Activated T-helper 17 cell treated with anti-CD3 and anti-CD28 coated beads, Interleukin-2, amount 50 U/mL, for 72 hours (primary cell): ENCODE results near the gene RPRML. TPM values are rescaled to one million over a fixed set of nuclear protein-coding genes. Genes with fewer than 3 reads are reported as not detected.
A peak's percentile ranks its signal among the peaks of the same experiment; 100 is the strongest.
"Not testable (repeated sequence)": the region's sequence is repeated elsewhere in the genome, so short reads cannot be mapped to it uniquely, and the experiment has no call there.

Source experiments
- ATAC-seq: fragments of 150-1000 bp; cut with Tn5 transposase; replicated peaks from 2 replicates; pipeline ENCODE4 v1.10.0; 2021; ENCODE audit warnings: mild to moderate bottlenecking, moderate library complexity
- H3K27ac Mint-ChIP-seq: one replicate; pipeline ENCODE4 v1.8.0; 2022; ENCODE audit warnings: mixed read lengths
- H3K27me3 Mint-ChIP-seq: one replicate; pipeline ENCODE4 v1.8.0; 2022; ENCODE audit warnings: mixed read lengths
- H3K36me3 Mint-ChIP-seq: one replicate; pipeline ENCODE4 v1.8.0; 2022; ENCODE audit warnings: low read depth, mild to moderate bottlenecking, mixed read lengths
- H3K4me1 Mint-ChIP-seq: one replicate; pipeline ENCODE4 v1.8.0; 2022; ENCODE audit warnings: mixed read lengths
- H3K4me3 Mint-ChIP-seq: one replicate; pipeline ENCODE4 v1.8.0; 2022; ENCODE audit warnings: mild to moderate bottlenecking, mixed read lengths
- H3K9me3 Mint-ChIP-seq: one replicate; pipeline ENCODE4 v1.8.0; 2022; ENCODE audit warnings: mixed read lengths
- total RNA-seq, 2 donors: library from RNA; stranded (reverse); gene quantifications; one replicate each; pipeline ENCODE4 v1.2.3, GENCODE V29; 2022

Gene RPRML
- not detected for total RNA-seq

DNA sequence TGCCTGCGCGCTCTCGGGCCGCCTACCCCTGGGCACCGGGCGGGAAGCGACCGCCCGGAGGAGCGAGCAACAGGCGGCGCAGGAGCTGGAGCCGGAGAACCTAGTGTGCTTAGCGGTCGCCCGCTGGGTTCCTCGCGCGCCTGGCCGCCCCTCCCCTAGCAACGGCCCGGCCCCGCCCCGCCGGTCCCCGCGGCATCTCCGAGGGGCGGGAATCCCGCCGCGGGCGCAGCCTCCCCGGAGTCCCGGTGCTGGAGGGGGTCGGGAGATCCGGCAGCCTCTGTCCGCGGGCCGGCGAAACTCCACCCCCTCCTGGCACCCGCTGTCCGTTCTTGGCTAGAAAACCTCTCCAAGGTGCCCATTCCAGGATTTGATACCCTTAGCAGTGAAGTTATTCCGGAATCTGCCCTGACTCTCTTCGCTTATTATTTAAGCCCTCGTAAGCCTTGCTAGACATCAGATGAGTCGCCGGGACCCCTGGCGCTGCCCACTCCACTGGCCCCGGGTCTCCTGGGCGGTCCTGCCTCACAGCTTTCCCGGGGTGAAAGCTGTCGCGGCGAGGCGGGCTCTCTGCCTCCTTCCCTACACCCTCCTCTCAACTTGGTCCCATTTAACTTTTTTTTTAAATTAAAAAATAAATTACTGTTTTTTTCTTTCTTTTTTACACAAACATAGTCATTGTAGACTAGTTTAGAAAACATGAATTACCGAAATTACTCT lies at the start of gene RPRML:
Gene RPRML (minus strand): TSS at position 107 of the 717 bp plus-strand sequence. CDS start 246 bp downstream, outside the sequence.
- peak within 1 kb of the TSS; percentile 77 for H3K4me3 Mint-ChIP-seq
- peaks cover 5% of the 10 kb centered on the region for H3K4me1 Mint-ChIP-seq
- H3K27ac Mint-ChIP-seq: peak within 1 kb of the TSS; percentile 30
- ATAC-seq: peak; percentile 50
- peaks cover 36% of the 10 kb centered on the region for H3K27me3 Mint-ChIP-seq
- H3K9me3 Mint-ChIP-seq: no peaks in the 10 kb centered on the region
- peaks cover 13% of the 10 kb centered on the region for H3K36me3 Mint-ChIP-seq

DNA sequence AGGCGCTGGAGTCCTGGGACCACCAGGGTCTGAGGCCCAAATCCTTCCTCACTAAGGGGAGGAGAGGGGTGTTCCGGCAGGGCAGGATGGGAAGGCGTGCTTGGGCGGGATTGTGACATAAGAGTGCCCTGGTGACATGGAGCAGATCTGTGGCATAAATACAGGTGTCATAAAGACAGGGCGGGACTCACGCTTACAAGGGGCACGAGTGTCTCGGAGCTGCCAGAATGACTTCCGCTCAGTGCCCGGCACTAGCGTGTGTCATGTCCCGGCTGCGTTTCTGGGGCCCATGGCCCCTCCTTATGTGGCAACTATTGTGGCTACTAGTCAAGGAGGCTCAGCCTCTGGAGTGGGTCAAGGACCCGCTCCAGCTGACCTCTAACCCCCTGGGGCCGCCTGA lies 37.9 kb upstream of the RPRML start:
- not testable (repeated sequence) for ATAC-seq, H3K9me3 Mint-ChIP-seq, H3K36me3 Mint-ChIP-seq, H3K27me3 Mint-ChIP-seq, H3K4me1 Mint-ChIP-seq, H3K4me3 Mint-ChIP-seq, H3K27ac Mint-ChIP-seq

GRCh38 chr17:47013341-47013740 lies 34.3 kb upstream of the RPRML start:
- Mint-ChIP-seq H3K9me3 (no peaks in the 10 kb centered on the region), H3K4me3 (no peak overlapping the region), H3K36me3 (no peaks in the 10 kb centered on the region), H3K27ac (no peak overlapping the region), H3K4me1 (peaks cover 5% of the 10 kb centered on the region), H3K27me3 (no peaks in the 10 kb centered on the region)
- ATAC-seq: no peak

DNA sequence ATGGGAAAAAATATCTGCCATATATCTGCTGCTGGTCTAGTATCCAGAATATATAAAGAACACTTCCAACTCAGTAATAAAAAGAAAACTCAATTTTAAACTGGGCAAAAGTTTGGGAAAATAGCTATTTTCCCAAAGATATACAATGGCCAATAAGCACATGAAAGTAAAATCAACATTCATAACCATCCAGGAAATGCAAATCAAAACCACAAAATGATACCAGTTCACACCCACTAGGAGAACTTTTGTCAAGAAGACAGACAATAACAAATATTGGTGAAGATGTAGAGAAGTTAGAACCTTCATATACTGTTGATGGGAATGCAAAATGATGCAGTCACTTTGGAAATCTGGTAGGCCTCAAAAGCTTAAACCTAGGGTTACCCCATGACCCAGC lies 33.4 kb upstream of the RPRML start:
- Mint-ChIP-seq H3K4me1 (peaks cover 5% of the 10 kb centered on the region), H3K27ac (no peak overlapping the region), H3K36me3 (no peaks in the 10 kb centered on the region), H3K9me3 (no peaks in the 10 kb centered on the region), H3K27me3 (no peaks in the 10 kb centered on the region), H3K4me3 (no peak overlapping the region)
- no peak for ATAC-seq

DNA sequence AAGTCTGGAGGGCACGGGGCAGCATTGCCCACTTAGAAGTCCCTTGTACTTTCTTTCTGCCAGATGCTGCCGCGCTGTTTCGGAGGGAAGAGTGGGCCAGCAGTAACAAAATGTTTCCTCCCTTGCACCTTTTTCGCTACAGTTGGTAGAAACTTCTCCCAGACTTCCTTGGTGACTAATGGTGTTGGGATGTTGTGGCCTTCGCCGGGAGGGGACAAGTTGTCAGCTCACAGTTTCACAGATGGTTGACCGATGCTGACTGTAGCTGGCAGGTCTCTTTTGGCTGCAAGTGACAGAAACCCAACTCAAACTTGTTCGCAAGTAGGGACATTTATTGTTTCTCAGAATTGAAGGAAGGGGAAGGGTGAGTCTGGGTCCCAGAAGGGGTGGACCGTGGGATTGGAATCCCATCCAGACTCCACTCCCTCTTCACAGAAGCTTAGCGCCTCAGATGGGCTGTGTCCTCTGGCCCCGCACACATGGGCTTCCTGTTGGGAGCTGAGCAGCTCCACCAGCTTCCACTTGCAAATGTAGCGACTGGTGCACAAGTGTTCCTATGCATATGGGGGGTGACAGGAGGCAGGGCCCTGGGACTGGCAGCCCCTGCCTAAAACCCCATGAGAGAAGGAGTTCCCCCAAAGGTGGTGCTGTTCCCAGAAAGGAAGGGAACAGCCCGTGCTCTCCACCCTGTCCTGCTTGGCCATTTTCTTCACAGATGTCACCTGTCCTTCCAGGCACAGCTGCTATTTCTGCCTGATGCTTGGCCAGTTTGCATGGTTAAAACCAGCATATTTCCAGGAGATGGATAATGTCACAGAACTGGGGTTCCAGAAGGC lies 30.9 kb upstream of the RPRML start:
- Mint-ChIP-seq H3K27ac (no peak overlapping the region), H3K4me3 (no peak overlapping the region), H3K9me3 (no peaks in the 10 kb centered on the region), H3K27me3 (no peaks in the 10 kb centered on the region), H3K36me3 (no peaks in the 10 kb centered on the region), H3K4me1 (peaks cover 5% of the 10 kb centered on the region)
- no peak for ATAC-seq

GRCh38 chr17:47004906-47005305 lies 25.9 kb upstream of the RPRML start:
- no peak overlapping the region for H3K4me3 Mint-ChIP-seq
- no peak overlapping the region for H3K27ac Mint-ChIP-seq
- H3K36me3 Mint-ChIP-seq: no peaks in the 10 kb centered on the region
- no peaks in the 10 kb centered on the region for H3K4me1 Mint-ChIP-seq
- H3K27me3 Mint-ChIP-seq: no peaks in the 10 kb centered on the region
- H3K9me3 Mint-ChIP-seq: no peaks in the 10 kb centered on the region
- ATAC-seq: no peak

DNA sequence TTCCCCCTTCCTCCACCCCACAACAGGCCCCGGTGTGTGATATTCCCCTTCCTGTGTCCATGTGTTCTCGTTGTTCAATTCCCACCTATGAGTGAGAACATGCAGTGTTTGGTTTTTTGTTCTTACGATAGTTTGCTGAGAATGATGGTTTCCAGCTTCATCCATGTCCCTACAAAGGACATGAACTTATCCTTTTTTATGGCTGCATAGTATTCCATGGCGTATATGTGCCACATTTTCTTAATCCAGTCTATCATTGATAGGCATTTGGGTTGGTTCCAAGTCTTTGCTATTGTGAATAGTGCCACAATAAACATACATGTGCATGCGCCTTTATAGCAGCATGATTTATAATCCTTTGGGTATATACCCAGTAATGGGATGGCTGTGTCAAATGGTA lies 24.8 kb upstream of the RPRML start:
- not testable (repeated sequence) for H3K4me3 Mint-ChIP-seq, H3K9me3 Mint-ChIP-seq, H3K27me3 Mint-ChIP-seq, ATAC-seq, H3K4me1 Mint-ChIP-seq, H3K36me3 Mint-ChIP-seq, H3K27ac Mint-ChIP-seq

- Mint-ChIP-seq H3K27me3 (no peaks in the 10 kb centered on the region), H3K27ac (no peak overlapping the region), H3K4me3 (no peak overlapping the region), H3K9me3 (no peaks in the 10 kb centered on the region), H3K36me3 (no peaks in the 10 kb centered on the region), H3K4me1 (no peaks in the 10 kb centered on the region)
- no peak for ATAC-seq
Observed at GRCh38 chr17:46995841-46996571, 17.0 kb upstream of the RPRML start.

- no peaks in the 10 kb centered on the region for H3K36me3 Mint-ChIP-seq
- H3K27me3 Mint-ChIP-seq: peaks cover 3% of the 10 kb centered on the region
- H3K27ac Mint-ChIP-seq: no peak overlapping the region
- H3K9me3 Mint-ChIP-seq: no peaks in the 10 kb centered on the region
- ATAC-seq: no peak
- H3K4me1 Mint-ChIP-seq: no peaks in the 10 kb centered on the region
- H3K4me3 Mint-ChIP-seq: no peak overlapping the region
Observed at GRCh38 chr17:46994993-46995392, 15.9 kb upstream of the RPRML start.

DNA sequence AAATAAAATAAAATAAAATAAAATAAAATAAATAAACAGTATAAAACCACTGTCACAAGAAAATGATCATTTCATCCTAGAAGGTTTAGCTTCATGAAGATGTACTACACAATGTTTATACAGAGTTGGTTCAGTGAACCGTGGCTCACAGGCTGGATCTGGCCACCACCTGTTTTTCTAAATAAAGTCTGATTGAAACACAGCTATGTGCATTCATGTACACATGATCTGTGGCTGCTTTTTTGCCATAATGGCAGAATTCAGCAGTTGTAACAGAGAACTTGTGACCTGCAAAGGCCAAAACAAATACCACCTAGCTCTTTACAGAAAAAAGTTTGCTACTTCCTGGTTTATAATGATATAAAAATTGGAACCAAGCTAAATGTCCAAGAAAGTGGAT lies 12.6 kb upstream of the RPRML start:
- no peaks in the 10 kb centered on the region for H3K36me3 Mint-ChIP-seq
- peaks cover 10% of the 10 kb centered on the region for H3K27me3 Mint-ChIP-seq
- H3K4me3 Mint-ChIP-seq: no peak overlapping the region
- H3K27ac Mint-ChIP-seq: no peak overlapping the region
- H3K4me1 Mint-ChIP-seq: no peaks in the 10 kb centered on the region
- ATAC-seq: no peak
- H3K9me3 Mint-ChIP-seq: no peaks in the 10 kb centered on the region

DNA sequence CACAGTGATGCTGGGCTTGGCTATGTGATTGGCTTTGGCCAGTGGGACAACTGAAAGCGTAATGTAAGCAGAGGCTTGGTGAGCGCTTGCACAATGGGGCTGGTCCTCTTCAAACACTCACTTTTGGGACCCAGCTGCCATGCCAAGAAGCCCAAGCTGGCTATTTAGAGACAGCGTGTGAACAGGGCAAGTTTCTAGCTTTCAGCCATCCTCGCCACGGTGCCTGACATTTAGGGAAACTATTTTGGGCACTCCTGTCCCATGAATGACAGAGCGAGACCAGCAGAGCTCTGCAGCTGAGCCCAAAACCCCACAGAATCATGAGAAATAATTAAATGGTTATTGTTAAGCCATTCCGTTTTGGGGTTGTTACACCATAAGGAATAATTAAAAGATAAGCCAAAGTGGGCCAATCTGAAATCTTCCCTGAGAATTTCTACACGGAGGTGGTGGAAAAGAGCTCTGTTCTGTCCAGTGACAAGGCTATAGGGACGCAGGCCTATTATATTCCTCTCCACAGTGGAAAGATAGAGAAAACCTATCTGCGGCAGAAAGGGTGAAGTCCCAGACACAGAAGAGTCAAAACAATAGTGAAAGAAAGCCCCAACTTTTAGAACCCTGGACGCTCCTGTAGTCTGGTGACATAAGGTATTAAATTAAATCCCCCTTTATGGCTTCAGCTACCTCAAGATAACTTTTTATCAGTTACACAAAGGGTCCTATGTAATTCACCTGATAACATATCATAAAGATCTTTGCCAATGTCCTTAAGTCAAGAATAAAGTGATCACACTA lies 10.8 kb upstream of the RPRML start:
- Mint-ChIP-seq H3K27ac (no peak overlapping the region), H3K27me3 (peaks cover 12% of the 10 kb centered on the region), H3K36me3 (no peaks in the 10 kb centered on the region), H3K4me1 (no peaks in the 10 kb centered on the region), H3K4me3 (no peak overlapping the region), H3K9me3 (no peaks in the 10 kb centered on the region)
- no peak for ATAC-seq

DNA sequence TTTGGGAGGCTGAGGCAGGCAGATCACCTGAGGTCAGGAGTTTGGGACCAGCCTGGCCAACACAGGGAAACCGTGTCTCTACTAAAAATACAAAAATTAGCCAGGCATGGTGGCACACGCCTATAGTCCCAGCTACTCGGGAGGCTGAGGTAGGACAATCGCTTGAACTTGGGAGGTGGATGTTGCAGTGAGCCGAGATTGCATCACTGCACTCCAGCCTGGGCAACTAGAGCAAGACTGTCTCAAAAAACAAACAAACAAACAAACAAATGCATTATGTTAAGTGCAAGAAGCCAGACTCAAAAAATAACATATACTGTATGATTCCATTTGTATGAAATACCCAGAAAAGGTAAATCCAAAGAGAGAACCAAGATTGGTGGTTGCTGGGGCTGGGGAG lies 8.9 kb upstream of the RPRML start:
- H3K27me3 Mint-ChIP-seq: peaks cover 12% of the 10 kb centered on the region
- H3K36me3 Mint-ChIP-seq, H3K9me3 Mint-ChIP-seq, H3K27ac Mint-ChIP-seq, H3K4me1 Mint-ChIP-seq, ATAC-seq, H3K4me3 Mint-ChIP-seq: not testable (repeated sequence)

GRCh38 chr17:46986366-46986765 lies 7.3 kb upstream of the RPRML start:
- ATAC-seq: no peak
- Mint-ChIP-seq H3K36me3 (no peaks in the 10 kb centered on the region), H3K4me1 (no peaks in the 10 kb centered on the region), H3K9me3 (no peaks in the 10 kb centered on the region), H3K27me3 (peaks cover 17% of the 10 kb centered on the region), H3K4me3 (no peak overlapping the region), H3K27ac (no peak overlapping the region)

- ATAC-seq: no peak
- no peaks in the 10 kb centered on the region for H3K4me1 Mint-ChIP-seq
- no peaks in the 10 kb centered on the region for H3K9me3 Mint-ChIP-seq
- no peak overlapping the region for H3K27ac Mint-ChIP-seq
- H3K4me3 Mint-ChIP-seq: no peak overlapping the region
- no peaks in the 10 kb centered on the region for H3K36me3 Mint-ChIP-seq
- H3K27me3 Mint-ChIP-seq: peaks cover 19% of the 10 kb centered on the region
Observed at GRCh38 chr17:46984892-46985291, 5.8 kb upstream of the RPRML start.
